Glomerular endothelial cell (primary cell): Measurements from ENCODE around the gene CLDN14. TPM values are rescaled to one million over a fixed set of nuclear protein-coding genes. Genes with fewer than 3 reads are reported as not detected.
"Not testable (repeated sequence)": the region's sequence is repeated elsewhere in the genome, so short reads cannot be mapped to it uniquely, and the experiment has no call there.

Experiments
- DNase-seq: peaks from one replicate; pipeline ENCODE4 v3.0.0-alpha.2; 2011; ENCODE audit warnings: low read depth, low spot score; ENCODE audit errors: extremely low read depth
- total RNA-seq: library from RNA; depleted of rRNA; stranded (reverse); fragments of >200 nt; gene quantifications from 2 replicates; pipeline ENCODE4 v1.2.3, GENCODE V29; 2015

CLDN14 gene
- total RNA-seq, 1 donor from 2014 or later: 7.9 TPM

DNA sequence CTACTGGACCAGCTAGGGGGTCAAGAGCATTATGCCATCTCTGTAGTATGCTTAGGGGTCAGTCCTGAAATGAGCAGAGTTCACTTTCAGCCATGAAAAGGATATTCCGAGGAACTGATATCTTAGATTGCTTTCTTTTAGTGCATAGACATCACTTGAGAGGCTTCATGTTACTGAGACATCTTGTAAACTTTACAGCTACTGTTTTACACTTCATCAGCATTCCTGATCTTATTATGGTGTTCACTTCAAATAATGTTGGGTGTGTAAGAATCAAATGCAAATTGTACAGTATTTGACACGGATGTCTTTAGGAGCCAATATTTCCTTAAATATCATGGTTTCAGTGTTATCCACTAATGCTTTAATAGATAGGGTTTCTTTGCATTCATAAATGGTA lies 22.4 kb upstream of the CLDN14 start:
- DNase-seq: no peak

DNA sequence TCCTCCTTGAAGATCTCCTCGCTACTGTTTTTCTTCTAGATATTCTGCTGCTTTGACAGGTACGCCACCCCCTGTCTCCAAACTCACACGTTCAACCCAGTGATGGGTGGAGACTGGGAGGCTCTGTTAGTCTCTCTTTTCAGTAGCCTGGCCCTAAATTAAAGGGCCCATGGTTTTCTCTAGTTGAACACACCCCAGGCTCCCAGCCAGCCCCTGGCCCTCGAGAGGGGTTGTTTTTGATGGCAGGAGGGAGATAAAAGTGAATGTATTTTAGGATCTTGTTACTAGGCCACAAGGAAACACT lies 21.6 kb upstream of the CLDN14 start:
- DNase-seq: no peak

DNA sequence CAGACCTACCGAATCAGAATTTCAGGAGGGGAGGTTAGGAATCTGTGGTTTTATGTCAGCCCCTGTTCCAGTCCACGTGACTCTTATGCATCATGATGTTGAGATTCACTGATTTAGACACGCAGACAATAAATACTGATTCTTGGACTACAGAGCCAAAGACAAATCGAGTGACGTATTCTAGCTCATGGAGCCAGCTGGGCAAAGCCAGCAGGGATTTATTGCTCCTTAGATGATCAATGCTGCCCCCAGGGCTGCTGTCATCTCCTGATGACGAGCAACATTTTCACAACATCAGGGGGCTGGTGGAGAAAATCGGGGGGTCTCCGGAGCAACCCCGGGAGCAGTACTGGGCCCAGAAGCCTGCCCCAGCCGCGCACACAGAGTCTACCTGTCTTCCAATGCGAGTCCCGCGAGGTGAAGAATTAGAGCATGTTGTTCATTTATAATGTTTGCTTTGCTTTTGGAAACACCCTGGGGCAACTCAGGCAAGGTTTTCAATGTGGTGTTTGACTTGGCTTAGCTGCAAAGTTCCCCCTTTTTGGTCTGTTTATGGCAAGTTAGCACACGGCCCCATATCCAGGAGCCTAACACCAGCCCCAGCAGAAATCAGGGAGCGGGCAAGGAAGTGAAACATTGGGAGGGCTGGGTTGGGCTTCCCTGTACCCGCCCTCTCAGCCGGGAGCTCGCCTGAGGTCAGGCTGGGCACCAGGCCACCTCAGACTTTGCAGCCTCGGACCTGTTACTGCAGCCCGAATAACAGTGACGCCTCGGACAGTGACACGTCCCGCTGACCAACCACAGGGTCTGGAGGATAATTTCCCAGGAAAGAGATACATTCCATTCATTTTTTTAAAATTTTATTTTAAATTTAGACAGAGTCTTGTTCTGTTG lies 19.9 kb upstream of the CLDN14 start:
- DNase-seq: no peak

DNA sequence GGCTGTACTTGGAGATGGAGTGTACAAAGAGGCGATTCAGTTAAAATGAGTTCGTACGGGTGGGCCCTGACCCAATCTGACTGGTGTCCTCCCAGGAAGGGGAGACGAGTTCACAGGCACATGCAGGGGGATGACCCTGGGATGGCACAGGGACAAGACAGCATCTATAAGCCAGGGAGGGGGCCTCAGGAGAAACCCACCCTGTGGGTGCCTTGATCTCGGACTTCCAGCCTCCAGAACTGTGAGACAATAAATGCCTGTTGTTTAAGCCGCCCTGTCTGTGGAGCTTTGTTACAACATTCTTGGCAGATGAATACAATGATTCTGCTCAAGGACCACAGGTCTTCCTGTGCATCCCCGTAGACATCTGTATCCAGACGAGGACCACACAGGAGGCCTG lies 14.6 kb upstream of the CLDN14 start:
- DNase-seq: no peak

DNA sequence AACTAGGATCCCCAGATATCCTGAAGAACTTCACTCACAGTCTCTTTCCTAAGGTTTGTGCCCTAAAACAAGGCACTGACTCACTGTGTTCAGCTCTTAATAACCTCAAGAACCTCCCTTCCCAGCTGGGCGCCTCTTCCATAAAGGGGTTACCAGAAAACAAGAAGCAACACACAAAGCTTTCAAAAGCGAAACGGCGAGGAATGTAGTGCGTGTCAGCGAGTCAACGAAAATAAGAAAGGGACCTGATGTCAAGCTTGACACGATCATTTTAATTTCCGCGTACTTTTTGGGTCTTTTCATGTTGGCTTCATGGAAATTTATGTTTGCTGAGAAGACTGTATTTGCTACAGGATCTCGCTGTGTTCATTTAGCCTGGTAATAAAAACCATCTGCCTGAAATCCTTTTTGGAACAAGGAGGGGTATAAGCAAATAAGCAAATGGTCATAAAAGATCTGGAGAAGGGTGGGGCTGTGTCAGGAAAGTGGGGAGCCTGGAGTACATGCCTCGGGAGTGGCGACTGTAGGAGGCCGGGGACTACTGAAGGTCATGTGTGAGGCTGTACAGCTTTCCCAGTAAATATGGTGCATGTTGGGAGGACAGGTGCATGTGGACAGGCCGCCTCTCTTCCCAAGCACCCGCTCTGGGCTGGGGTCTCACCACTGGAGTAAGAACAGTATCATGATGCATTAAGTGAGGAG lies 11.4 kb upstream of the CLDN14 start:
- no peak for DNase-seq

DNA sequence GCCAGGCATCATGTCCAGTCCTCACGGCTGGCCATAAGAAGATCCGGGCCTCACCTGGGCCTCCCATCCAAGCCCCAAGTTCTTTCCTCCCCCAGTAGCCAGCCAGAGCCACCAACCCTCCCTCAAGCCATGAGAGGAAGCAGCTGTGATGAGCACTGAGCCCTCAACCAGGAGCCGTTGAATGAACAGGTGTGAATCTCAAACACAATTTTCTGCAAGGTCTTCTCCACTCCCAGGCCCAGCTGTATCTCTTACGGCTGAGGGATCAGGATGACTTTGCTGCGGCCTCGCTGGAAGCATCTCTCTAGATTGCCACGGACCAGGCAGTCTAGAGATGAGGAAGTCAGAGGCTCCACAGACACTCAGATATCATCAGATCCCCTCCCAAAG lies 9.8 kb upstream of the CLDN14 start:
- DNase-seq: no peak

DNA sequence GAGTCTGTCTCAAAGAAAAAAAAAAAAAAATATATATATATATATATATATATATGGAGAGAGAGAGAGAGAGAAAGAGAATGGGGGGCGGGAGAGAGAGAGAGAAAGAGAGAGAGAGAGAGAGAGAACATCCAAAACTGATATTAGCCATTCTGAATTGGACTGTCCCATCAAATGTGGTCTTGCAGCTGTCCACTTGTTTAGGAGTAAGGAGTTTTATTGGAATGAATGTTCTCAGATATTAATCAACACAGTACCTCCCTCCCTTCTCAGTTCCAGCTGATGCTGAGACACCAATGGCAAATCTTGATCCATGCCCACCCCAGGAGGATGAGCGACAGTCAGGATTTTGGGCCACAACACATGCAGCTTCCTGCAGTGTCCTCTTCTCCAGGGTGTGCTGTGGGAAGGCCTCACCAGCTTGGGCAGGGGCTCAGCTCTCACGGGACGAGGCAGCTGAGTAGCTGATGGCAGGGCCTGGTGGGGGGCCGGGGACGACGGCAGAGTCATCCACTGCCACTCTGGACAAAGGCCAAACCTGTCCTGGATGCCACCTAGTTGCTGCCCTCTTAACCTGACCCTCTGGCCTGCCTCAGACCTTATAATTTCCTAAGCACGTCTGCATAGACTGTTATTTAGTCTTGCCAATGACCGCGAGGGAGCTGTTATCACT lies 9.3 kb upstream of the CLDN14 start:
- no peak for DNase-seq

DNA sequence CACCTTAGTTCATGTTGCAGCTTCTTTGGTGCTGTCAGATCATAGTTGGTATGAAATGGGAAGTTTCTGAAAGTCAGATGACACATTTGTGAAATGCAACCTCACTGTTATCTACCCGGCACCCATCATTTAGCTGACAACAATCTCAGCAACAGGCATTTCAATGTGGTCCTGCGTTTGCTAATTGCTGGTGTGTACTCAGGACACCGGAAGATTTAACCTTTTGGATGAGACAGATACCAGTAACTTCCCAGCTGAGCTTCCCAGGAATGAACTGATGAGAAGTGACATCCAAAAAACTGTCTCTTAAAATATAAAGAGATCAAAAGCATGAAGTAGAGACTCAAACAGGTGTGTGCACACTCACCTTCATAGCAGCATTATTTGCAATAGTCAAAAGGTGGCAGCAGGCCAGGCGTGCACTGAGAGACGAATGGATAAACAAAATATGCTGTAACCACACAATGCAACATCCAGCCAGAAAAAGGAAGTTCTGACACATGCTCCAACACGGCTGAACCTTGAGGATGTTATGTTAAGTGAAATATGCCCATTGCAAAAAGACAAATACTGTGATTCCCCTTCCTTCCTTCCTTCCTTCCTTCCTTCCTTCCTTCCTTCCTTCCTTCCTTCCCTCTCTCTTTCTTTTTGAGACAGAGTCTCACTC lies 7.9 kb upstream of the CLDN14 start:
- DNase-seq: no peak

DNA sequence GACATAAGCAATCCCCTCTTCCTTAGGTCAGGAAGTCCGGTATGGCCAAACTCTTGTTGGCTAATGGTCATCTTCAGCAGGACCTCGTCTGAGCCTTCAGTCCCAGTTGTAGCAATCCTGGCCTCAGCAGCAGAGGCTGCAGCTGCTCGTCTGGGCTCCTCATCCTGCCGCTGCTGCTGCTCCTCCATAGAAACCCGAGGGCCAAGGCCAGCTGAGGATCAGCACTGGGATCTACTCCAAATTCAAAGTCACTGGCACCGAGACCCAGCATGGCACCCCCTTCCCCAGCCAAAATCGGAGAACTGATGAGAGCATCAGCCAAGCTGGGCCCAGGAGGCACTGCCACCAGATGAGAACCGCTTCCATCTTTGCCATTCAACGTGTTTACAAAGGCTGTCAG lies 6.3 kb upstream of the CLDN14 start:
- DNase-seq: no peak

DNA sequence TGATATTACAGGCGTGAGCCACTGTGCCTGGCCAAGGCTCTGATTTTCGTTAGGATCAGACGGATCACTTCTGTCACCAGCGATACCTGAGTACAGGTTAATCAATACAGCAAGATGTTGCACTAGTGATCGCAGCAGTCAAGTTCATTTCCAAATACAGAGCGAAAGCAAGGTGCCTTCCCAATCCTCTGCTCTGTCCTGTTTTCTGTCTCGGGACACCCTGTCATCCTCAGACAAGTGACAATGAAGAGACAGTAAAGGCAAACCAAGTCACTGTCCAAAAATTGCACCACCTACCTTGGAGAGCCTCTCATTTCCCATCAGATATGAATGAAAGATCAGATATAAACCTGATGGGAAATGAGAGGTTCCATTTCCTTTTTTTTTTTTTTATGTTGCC lies 5.6 kb upstream of the CLDN14 start:
- DNase-seq: no peak

DNA sequence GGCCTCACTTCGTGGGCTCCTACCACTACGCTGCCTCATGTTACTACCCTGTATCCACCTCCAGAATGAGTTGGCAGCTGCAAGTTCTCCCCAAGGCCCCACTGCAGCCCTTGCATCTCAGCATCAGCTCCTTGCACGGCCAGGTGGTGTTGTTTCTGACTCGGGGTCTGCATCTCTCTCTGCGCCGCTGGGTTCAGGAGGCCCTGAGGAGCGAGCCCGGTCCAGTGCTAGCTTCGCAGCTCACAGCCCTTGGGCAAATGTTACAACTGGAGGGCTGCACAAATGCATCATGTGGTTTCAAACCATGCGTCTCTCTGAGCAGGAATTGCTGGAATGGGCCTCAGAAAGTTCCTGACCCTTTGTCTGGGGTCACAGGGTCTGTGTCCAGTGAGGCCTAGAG lies 3.2 kb upstream of the CLDN14 start:
- DNase-seq: no peak

DNA sequence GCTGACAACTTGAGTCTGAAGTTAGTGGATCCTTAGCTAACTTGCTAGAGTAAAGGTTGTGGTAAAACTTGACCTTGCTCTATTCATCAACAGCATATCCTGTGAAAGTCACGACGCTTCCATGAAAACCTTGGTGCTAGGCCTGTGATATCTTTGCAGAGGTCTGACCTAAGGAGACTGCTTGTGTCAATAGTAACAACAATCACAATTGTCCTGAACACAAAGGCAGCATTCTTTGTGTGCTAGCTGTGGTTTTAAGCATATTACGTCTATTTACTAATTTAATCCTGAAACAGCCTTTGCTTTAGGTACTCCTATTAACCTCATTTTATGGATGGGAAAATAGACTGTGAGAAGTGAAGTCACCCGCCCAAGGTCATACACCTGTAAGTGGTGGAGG lies 2.8 kb upstream of the CLDN14 start:
- DNase-seq: no peak

DNA sequence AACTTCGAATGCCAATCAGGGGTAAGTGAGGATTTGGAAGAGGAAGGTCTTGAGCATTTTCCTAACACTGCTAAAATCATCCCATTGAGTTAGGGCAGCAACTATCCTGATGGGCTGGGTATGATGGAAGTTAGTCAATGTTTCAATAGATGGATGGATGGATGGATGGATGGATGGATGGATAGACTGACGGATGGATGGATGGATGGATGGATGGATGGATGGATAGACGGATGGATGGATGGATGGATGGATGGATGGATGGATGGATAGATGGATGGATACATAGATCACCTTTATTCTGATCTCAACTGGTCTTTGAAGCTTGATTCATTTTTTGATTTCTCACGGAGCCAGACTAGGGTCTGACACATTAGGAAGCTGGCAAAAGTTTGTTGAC lies 2.3 kb upstream of the CLDN14 start:
- DNase-seq: no peak

DNA sequence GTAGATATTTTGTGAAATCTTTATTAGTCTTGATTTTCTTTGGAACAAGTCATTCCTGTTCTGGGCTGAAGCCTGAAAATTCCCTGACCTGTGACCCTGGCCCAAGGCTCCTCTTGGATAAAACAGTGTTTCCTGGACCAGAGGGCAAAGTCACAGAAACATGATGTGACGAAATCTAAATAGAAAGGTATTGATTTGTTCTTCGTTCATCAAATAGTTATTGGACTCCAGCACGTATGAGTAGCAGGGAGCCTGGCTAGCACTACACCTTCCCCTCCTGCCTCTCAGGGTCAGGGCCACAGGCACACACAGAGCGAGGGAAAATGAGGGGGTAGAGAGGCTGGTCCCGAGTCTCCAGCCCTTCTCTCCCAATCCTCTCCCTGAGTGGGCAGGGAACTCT lies 1.7 kb upstream of the CLDN14 start:
- DNase-seq: no peak

DNA sequence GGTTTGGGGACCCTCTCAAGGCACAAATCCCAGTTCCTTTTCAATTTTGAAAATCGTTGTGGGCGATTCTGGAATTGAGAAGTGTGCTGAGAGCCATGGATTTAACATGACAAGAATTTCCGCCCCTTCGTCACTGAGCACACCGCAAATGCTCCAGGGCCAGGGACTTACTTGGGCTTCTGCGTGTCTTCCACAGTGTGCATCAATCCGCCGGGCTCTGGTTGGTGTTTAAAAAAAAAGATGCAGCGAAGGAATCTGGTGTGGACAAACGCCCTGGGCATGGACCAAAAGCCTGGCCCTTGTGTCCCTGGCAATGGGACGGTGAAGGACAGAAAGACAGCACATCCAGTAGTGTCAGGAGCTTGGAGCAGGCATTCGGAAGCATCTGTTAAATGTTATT lies 696 bp upstream of the CLDN14 start:
- no peak for DNase-seq

DNA sequence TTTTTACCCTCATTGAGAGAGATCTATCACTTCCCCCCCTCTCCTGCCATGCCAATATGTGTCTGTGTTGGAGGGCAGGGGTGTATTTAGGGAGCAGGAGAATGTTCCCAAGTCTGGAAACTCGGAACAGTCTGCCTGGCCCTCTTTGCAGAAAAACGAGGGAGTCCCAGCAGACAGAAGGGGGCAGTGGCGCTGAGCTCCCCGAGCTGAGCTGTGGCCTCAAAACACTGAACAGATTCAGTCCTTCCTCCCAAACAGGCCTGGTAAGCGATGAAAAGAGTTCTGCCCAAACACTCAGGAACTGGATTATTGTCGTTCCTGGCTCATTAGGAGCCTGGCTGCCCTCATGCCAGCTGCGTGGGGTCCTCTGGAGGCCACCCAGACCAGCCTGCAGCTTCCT lies 981 bp downstream of the CLDN14 start:
- DNase-seq: no peak

DNA sequence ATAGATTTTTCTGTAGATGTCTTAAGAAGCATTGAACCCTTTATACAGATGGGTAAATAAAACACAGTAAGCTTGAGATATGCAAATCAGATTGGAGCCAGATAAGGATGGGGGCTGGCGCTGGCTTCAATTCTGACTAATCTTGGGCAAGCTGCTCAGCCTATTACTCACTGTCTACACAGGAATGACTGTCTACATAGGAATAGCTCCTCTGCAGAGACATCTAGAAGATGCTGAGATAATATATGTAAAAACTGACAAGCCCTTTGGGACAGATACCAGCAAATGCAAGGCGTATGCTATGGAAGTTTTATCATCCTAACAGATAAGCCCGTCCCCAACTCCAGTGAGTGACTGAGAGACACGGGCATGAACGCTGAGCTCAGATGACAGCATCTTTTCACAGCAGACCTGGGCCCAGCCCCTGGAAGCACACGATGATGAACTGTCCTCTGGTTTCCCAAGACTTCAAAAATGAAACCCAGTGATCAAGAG lies 1.7 kb downstream of the CLDN14 start:
- no peak for DNase-seq

DNA sequence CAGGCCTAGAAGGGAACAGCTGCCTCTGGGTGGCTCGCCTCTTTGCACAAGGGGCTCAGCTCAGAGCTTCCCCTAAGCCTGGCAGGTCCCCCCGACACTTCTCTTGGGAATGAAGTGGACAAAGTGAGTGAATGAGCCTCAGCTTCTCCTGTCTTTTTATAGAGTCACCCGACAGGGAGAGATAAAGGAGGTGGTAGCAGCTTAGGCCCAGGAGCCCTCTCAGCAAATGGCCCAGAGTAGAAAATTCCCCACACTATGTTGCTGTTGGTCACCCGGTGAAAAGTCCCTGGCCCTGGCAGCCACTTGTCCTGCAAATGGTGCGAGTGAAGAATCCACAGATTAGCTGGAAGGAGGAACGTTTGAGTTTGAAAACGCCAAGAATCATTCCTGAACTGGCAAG lies 2.4 kb downstream of the CLDN14 start:
- no peak for DNase-seq

DNA sequence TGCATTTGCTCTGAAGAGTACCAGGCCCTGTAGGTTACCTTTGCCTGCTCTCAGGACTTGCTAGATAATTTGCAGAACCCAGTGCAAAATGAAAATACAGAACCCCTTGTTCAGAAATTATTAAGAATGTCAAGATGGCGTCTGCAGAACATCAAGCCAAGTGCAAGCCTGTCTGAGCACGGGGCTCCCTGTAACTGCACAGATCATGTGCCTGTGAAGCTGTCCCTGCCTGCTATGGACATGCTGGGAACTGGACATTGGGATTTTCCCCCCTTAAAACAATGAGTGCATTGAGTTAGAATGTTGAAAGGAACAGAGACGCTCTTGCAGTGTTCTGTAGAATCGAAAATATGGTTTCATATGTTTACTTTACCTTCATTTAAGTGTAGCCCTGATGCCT lies 2.9 kb downstream of the CLDN14 start:
- no peak for DNase-seq

DNA sequence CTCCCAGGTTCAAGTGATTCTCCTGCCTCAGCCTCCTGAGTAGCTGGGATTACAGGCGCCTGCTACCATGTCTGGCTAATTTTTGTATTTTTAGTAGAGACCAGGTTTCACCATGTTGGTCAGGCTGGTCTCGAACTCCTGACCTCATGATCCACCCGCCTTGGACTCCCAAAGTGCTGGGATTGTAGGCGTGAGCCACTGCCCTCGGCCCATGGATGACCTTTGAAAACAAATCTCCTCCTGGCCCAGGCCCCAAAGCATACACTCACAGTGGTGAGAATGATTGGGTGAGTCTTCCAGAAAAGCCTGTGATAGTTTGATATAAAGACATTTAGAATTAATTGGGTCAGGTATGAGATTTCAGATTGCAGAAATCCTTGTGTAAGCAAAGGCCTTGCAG lies 3.4 kb downstream of the CLDN14 start:
- not testable (repeated sequence) for DNase-seq

DNA sequence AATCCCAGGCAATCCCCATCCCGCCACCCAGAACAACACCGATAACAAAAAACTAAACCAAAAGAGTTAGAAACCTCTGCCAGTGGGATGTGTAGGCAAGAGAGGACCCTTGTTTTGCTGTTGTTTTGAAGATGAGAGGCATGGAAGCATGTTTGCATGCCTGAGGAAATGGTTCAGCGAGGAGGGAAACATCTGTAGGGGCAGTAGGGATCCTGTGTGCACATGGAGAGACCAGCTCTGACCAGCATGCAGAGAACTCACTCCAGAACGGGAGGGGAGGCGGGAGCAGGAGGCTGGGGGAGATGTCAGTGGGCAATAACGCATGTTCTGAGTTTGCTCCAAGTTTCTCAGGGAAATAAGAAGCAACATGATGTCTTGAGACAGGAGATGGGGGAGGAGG lies 5.3 kb downstream of the CLDN14 start:
- DNase-seq: no peak
